Sigmoid colon (tissue), 7 donors: ENCODE data around the gene CEP170B. TPM values are rescaled to one million over a fixed set of nuclear protein-coding genes. Genes with fewer than 3 reads are reported as not detected.
A peak's percentile ranks its signal among the peaks of the same experiment; 100 is the strongest.

Source experiments
- DNase-seq: peaks from one replicate; pipeline ENCODE4 v3.0.0-alpha.2; 2019
- H3K27ac ChIP-seq, 4 donors: fragments of 200-600 bp; sonication (generic); one replicate each; pipeline ENCODE4 v1.5.1; 2016 to 2019; ENCODE audit warnings: mild to moderate bottlenecking in 1 of 4
- H3K27me3 ChIP-seq, 3 donors: fragments of 200-600 bp; sonication (generic); one replicate each; pipeline ENCODE4 v1.5.1; 2019; ENCODE audit warnings: mild to moderate bottlenecking in 1 of 3
- H3K36me3 ChIP-seq, 4 donors: fragments of 200-600 bp; sonication (generic); one replicate each; pipeline ENCODE4 v1.5.1; 2016 to 2019
- H3K4me1 ChIP-seq, 4 donors: fragments of 200-600 bp; sonication (generic); one replicate each; pipeline ENCODE4 v1.5.1; 2017 to 2019
- H3K4me3 ChIP-seq, 4 donors: fragments of 200-600 bp; sonication (generic); one replicate each; pipeline ENCODE4 v1.5.1; 2017 to 2019; ENCODE audit warnings: mild to moderate bottlenecking in 2 of 4, moderate library complexity in 1 of 4
- H3K9me3 ChIP-seq, 4 donors: fragments of 200-600 bp in 3 of 4; sonication (generic) in 3 of 4; one replicate each; pipeline versions ENCODE4 v1.5.1 to v1.6.1; 2013 to 2019
- EP300 ChIP-seq, 4 donors: sonication (generic); formaldehyde crosslinking; IDR thresholded peaks; one replicate each; pipeline ENCODE4 v1.6.1; 2017; ENCODE audit warnings: antibody characterized with exemption in 4 of 4
- POLR2A ChIP-seq, 2 donors: fragments of 450-650 bp; IDR thresholded peaks; one replicate each; pipeline ENCODE4 v1.6.1; 2016; ENCODE audit warnings: antibody characterized with exemption in 2 of 2, mild to moderate bottlenecking in 2 of 2, moderate library complexity in 2 of 2
- POLR2AphosphoS5 ChIP-seq, 4 donors: sonication (generic); formaldehyde crosslinking; IDR thresholded peaks; one replicate each; pipeline ENCODE4 v1.6.1; 2017; ENCODE audit warnings: antibody characterized with exemption in 4 of 4
- WGBS, 2 donors: extraction: QIAGEN DNeasy Blood & Tissue Kit; methylation state at CpG; one replicate each; pipeline ENCODE4 v1.1.7; 2013; 5-methylcytosine and 5-hydroxymethylcytosine counted together
- intact Hi-C: fragments of 100-400 bp; cut with DNase I; formaldehyde crosslinking; loops from one replicate; pipeline ENCODE4 v1.15.1; 2023
- polyA plus RNA-seq, 3 donors: library from polyadenylated mRNA; stranded (reverse); fragments of 200-250 nt; gene quantifications; one replicate each; pipeline ENCODE4 v1.2.3, GENCODE V29; 2013
- total RNA-seq, 4 donors: library from RNA; depleted of rRNA; stranded (reverse); fragments of >200 nt; gene quantifications; one replicate each; pipeline ENCODE4 v1.1.0, GENCODE V29; 2016
- TF ChIP-seq, protein P1 (sequence below), 4 experiments: fragments of 450-650 bp in 3 of 4; fragments of 200-600 bp in 1 of 4; IDR thresholded peaks; one replicate each; pipeline ENCODE4 v1.5.1; 2016 to 2019; ENCODE audit warnings: antibody characterized with exemption in 4 of 4, mild to moderate bottlenecking in 3 of 4, moderate library complexity in 2 of 4
- donor health status: healthy with polysubstance abuse.
- donor health status: Bipolar disorder and iron deficiency.
- donor health status: healthy.

The CEP170B gene
- total and polyA plus RNA-seq, 7 donors = 5.4 to 60.0 (median 14.9) TPM

GRCh38 chr14:104822821-104823615 lies 42.0 kb upstream of the CEP170B start:
- TF ChIP-seq, protein P1, sequence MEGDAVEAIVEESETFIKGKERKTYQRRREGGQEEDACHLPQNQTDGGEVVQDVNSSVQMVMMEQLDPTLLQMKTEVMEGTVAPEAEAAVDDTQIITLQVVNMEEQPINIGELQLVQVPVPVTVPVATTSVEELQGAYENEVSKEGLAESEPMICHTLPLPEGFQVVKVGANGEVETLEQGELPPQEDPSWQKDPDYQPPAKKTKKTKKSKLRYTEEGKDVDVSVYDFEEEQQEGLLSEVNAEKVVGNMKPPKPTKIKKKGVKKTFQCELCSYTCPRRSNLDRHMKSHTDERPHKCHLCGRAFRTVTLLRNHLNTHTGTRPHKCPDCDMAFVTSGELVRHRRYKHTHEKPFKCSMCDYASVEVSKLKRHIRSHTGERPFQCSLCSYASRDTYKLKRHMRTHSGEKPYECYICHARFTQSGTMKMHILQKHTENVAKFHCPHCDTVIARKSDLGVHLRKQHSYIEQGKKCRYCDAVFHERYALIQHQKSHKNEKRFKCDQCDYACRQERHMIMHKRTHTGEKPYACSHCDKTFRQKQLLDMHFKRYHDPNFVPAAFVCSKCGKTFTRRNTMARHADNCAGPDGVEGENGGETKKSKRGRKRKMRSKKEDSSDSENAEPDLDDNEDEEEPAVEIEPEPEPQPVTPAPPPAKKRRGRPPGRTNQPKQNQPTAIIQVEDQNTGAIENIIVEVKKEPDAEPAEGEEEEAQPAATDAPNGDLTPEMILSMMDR (IDR thresholded peaks at IDR 0.05) = no peak
- TF ChIP-seq POLR2A (IDR thresholded peaks at IDR 0.05) = no peak
- no peak for TF ChIP-seq EP300 (IDR thresholded peaks at IDR 0.05)
- no peak for TF ChIP-seq POLR2AphosphoS5 (IDR thresholded peaks at IDR 0.05)
- 86 to 88% methylated on average over 22 of the region's 22 CpGs for WGBS, 2 donors
- Histone ChIP-seq H3K27ac (no peak overlapping the region), H3K9me3 (no peaks in the 10 kb centered on the region), H3K36me3 (no peaks in the 10 kb centered on the region), H3K4me3 (no peak overlapping the region), H3K4me1 (peaks cover 0 to 39% (median 35%) of the 10 kb centered on the region in 4 donors), H3K27me3 (peaks cover 0 to 8% (median 0%) of the 10 kb centered on the region in 3 donors)
- intact Hi-C loops = no loop called here
- peak; percentile 52 for DNase-seq

- intact Hi-C loops = no loop called here
- no peak overlapping the region for H3K4me3 ChIP-seq
- peaks cover 0 to 40% (median 35%) of the 10 kb centered on the region in 4 donors for H3K4me1 ChIP-seq
- 95 to 97% methylated on average over 2 of the region's 2 CpGs for WGBS, 2 donors
- TF ChIP-seq POLR2A (IDR thresholded peaks at IDR 0.05) = no peak
- no peak for TF ChIP-seq EP300 (IDR thresholded peaks at IDR 0.05)
- TF ChIP-seq, protein P1 (IDR thresholded peaks at IDR 0.05) = no peak
- no peak for TF ChIP-seq POLR2AphosphoS5 (IDR thresholded peaks at IDR 0.05)
- H3K27ac ChIP-seq = no peak overlapping the region
- H3K9me3 ChIP-seq = no peaks in the 10 kb centered on the region
- no peak for DNase-seq
- H3K36me3 ChIP-seq = no peaks in the 10 kb centered on the region
- H3K27me3 ChIP-seq = peaks cover 0 to 8% (median 0%) of the 10 kb centered on the region in 3 donors
Measured at GRCh38 chr14:104824353-104824997, 40.6 kb upstream of the CEP170B start.

- 1% methylated on average over 54 of the region's 54 CpGs for WGBS, 2 donors
- H3K27me3 ChIP-seq = peaks cover 0 to 8% (median 0%) of the 10 kb centered on the region in 3 donors
Measured at GRCh38 chr14:104826189-104826860, 38.7 kb upstream of the CEP170B start.

DNA sequence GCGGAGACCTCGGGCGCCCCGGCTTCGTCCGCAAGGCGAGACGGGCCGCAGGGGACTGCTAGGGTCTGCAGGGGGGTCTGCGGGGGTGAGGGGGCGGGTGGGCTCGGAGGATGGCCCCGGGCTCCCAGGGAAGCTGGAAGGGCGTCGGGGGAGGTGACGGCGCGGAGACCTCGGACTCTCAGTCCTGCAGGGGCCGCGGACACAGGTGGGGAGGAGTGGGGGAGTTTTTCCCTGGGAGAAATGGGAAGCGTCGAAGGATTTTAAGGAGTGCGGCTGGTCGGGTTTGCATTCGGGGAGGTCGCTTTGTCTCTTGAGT lies 38.2 kb upstream of the CEP170B start:
- H3K9me3 ChIP-seq = no peaks in the 10 kb centered on the region
- TF ChIP-seq, protein P1 (IDR thresholded peaks at IDR 0.05) = no peak
- TF ChIP-seq EP300 (IDR thresholded peaks at IDR 0.05) (no peak), POLR2AphosphoS5 (IDR thresholded peaks at IDR 0.05) (no peak), POLR2A (IDR thresholded peaks at IDR 0.05) (no peak)
- H3K36me3 ChIP-seq = no peaks in the 10 kb centered on the region
- H3K27ac ChIP-seq = peak overlapping the region in 3 of 4 donors; percentile 27 to 53 (median 41)
- no peak for DNase-seq
- H3K4me3 ChIP-seq = peak overlapping the region; percentile 29 to 69 (median 55)
- WGBS, 2 donors = 1 to 4% methylated on average over 27 of the region's 27 CpGs
- H3K27me3 ChIP-seq = peaks cover 0 to 8% (median 0%) of the 10 kb centered on the region in 3 donors
- intact Hi-C loops = loop anchor here (1.0 to 5.0 kb wide), 3 partner anchors 38 to 75 kb away; partner anchors contain the start of genes CEP170B and SIVA1
- peaks cover 0 to 24% (median 23%) of the 10 kb centered on the region in 4 donors for H3K4me1 ChIP-seq

More at GRCh38 chr14:104826189-104826860, 38.7 kb upstream of the CEP170B start:
- DNase-seq = peak; percentile 94
- H3K36me3 ChIP-seq = no peaks in the 10 kb centered on the region
- peak in 3 of 4 donors; percentile 11 to 33 (median 13) for TF ChIP-seq POLR2AphosphoS5 (IDR thresholded peaks at IDR 0.05)
- TF ChIP-seq, protein P1 (IDR thresholded peaks at IDR 0.05) = peak; percentile 11 to 88 (median 70)
- TF ChIP-seq POLR2A (IDR thresholded peaks at IDR 0.05) = no peak
- no peak for TF ChIP-seq EP300 (IDR thresholded peaks at IDR 0.05)
- H3K9me3 ChIP-seq = no peaks in the 10 kb centered on the region
- peak overlapping the region; percentile 54 to 68 (median 64) for H3K27ac ChIP-seq
- intact Hi-C loops = loop anchor here (1.0 to 5.0 kb wide), 3 partner anchors 38 to 74 kb away; partner anchors contain the start of genes CEP170B and SIVA1
- peak overlapping the region; percentile 36 to 69 (median 55) for H3K4me3 ChIP-seq
- H3K4me1 ChIP-seq = peaks cover 0 to 29% (median 26%) of the 10 kb centered on the region in 4 donors
